HepG2 (cell line): ENCODE measurements around the gene CUL4A. TPM values are rescaled to one million over a fixed set of nuclear protein-coding genes. Genes with fewer than 3 reads are reported as not detected.

Experiments used
- CREBL2 ChIP-seq: sonication (generic); formaldehyde crosslinking; IDR thresholded peaks from 2 replicates; pipeline ENCODE4 v1.8.1; 2023; ENCODE audit warnings: missing genetic modification reagents, mild to moderate bottlenecking, borderline replicate concordance
- FOSL1 ChIP-seq: sonication (generic); formaldehyde crosslinking; IDR thresholded peaks from 2 replicates; pipeline ENCODE4 v1.9.0; 2021; ENCODE audit warnings: missing genetic modification reagents, borderline replicate concordance
- GABPA ChIP-seq, 2 experiments: IDR thresholded peaks; 2 replicates each; pipeline ENCODE4 v1.6.1; 2011 to 2016; ENCODE audit warnings: low read depth in 2 of 2, low read length in 1 of 2, missing biosample characterization in 1 of 2, missing genetic modification characterization in 1 of 2
- GATAD2A ChIP-seq: IDR thresholded peaks from 2 replicates; pipeline ENCODE4 v1.6.1; 2016
- IRF2 ChIP-seq: IDR thresholded peaks from 2 replicates; pipeline ENCODE4 v1.6.1; 2018; ENCODE audit warnings: missing genetic modification reagents, missing compliant biosample characterization
- KLF16 ChIP-seq, 2 experiments: sonication (generic) in 1 of 2; formaldehyde crosslinking in 1 of 2; IDR thresholded peaks; 2 replicates each; pipeline versions ENCODE4 v1.6.1 to v1.8.0; 2016 to 2023; ENCODE audit warnings: missing genetic modification reagents in 2 of 2, missing compliant biosample characterization in 1 of 2
- NR2F6 ChIP-seq, 2 experiments: IDR thresholded peaks; 2 replicates each; pipeline ENCODE4 v1.6.1; 2016; ENCODE audit warnings: antibody characterized with exemption in 1 of 2, mild to moderate bottlenecking in 1 of 2
- PHF5A ChIP-seq: IDR thresholded peaks from one replicate; pipeline ENCODE4 v1.6.1; 2018; ENCODE audit warnings: low read depth, missing genetic modification reagents; ENCODE audit not compliant: unreplicated experiment
- SAP130 ChIP-seq: IDR thresholded peaks from 2 replicates; pipeline ENCODE4 v1.6.1; 2016; ENCODE audit warnings: low read depth
- SOX5 ChIP-seq: IDR thresholded peaks from 2 replicates; pipeline ENCODE4 v1.6.1; 2016; ENCODE audit warnings: borderline replicate concordance
- STAG1 ChIP-seq: sonication (generic); formaldehyde crosslinking; IDR thresholded peaks from 2 replicates; pipeline ENCODE4 v1.4.0; 2020; ENCODE audit warnings: missing genetic modification reagents
- ZNF317 ChIP-seq: sonication (generic); formaldehyde crosslinking; IDR thresholded peaks from 2 replicates; pipeline ENCODE4 v1.5.0; 2020; ENCODE audit warnings: mild to moderate bottlenecking, missing genetic modification reagents
- ZNF367 ChIP-seq: sonication (generic); formaldehyde crosslinking; IDR thresholded peaks from 2 replicates; pipeline ENCODE4 v1.4.0; 2020; ENCODE audit warnings: missing genetic modification reagents, borderline replicate concordance
- ZNF878 ChIP-seq: sonication (generic); formaldehyde crosslinking; IDR thresholded peaks from 2 replicates; pipeline ENCODE4 v1.8.1; 2023; ENCODE audit warnings: mild to moderate bottlenecking, missing genetic modification reagents, moderate library complexity
- ZSCAN20 ChIP-seq: sonication (generic); formaldehyde crosslinking; IDR thresholded peaks from 2 replicates; pipeline ENCODE4 v1.4.0; 2020; ENCODE audit warnings: missing genetic modification reagents, mild to moderate bottlenecking, borderline replicate concordance
- polyA plus RNA-seq, 8 experiments: library from polyadenylated mRNA; depleted of rRNA in 3 of 8; stranded (reverse) in 7 of 8; unstranded in 1 of 8; fragments of >200 nt; fragmentation: Illumina TruSeq in 4 of 8; extraction: Trizol in 4 of 8; gene quantifications; 2 replicates each; pipeline versions ENCODE4 v1.2.1 to v1.2.3, GENCODE V29; 2011 to 2016; ENCODE audit warnings: low read depth in 4 of 8, missing spikeins in 1 of 8, mixed read lengths in 1 of 8; ENCODE audit not compliant: insufficient read depth in 1 of 8
- total RNA-seq, 5 experiments: library from RNA; depleted of rRNA; stranded (reverse); fragments of >200 nt; fragmentation: Illumina TruSeq; extraction: Trizol; gene quantifications; 2 replicates each; pipeline ENCODE4 v1.2.3, GENCODE V29; 2016; ENCODE audit warnings: low read depth in 1 of 5
- TF ChIP-seq, protein P1 (sequence below): sonication (generic); formaldehyde crosslinking; IDR thresholded peaks from 2 replicates; pipeline ENCODE4 v1.5.1; 2020; ENCODE audit warnings: mild to moderate bottlenecking, missing genetic modification reagents, borderline replicate concordance
- TF ChIP-seq, protein P2 (sequence below): sonication (generic); formaldehyde crosslinking; IDR thresholded peaks from 2 replicates; pipeline ENCODE4; 2020; ENCODE audit warnings: missing genetic modification reagents, mild to moderate bottlenecking, borderline replicate concordance
- TF ChIP-seq, protein P3 (sequence below): IDR thresholded peaks from 2 replicates; pipeline ENCODE4 v1.6.1; 2012; ENCODE audit warnings: low read depth, low read length, improper control_type of control experiment

The CUL4A gene
- total and polyA plus RNA-seq, 2 of the 13 experiments (the other 11 are each of a cell fraction or from before 2014, with no cell fraction given) = 51.2 to 75.3 TPM

- TF ChIP-seq, protein P1, sequence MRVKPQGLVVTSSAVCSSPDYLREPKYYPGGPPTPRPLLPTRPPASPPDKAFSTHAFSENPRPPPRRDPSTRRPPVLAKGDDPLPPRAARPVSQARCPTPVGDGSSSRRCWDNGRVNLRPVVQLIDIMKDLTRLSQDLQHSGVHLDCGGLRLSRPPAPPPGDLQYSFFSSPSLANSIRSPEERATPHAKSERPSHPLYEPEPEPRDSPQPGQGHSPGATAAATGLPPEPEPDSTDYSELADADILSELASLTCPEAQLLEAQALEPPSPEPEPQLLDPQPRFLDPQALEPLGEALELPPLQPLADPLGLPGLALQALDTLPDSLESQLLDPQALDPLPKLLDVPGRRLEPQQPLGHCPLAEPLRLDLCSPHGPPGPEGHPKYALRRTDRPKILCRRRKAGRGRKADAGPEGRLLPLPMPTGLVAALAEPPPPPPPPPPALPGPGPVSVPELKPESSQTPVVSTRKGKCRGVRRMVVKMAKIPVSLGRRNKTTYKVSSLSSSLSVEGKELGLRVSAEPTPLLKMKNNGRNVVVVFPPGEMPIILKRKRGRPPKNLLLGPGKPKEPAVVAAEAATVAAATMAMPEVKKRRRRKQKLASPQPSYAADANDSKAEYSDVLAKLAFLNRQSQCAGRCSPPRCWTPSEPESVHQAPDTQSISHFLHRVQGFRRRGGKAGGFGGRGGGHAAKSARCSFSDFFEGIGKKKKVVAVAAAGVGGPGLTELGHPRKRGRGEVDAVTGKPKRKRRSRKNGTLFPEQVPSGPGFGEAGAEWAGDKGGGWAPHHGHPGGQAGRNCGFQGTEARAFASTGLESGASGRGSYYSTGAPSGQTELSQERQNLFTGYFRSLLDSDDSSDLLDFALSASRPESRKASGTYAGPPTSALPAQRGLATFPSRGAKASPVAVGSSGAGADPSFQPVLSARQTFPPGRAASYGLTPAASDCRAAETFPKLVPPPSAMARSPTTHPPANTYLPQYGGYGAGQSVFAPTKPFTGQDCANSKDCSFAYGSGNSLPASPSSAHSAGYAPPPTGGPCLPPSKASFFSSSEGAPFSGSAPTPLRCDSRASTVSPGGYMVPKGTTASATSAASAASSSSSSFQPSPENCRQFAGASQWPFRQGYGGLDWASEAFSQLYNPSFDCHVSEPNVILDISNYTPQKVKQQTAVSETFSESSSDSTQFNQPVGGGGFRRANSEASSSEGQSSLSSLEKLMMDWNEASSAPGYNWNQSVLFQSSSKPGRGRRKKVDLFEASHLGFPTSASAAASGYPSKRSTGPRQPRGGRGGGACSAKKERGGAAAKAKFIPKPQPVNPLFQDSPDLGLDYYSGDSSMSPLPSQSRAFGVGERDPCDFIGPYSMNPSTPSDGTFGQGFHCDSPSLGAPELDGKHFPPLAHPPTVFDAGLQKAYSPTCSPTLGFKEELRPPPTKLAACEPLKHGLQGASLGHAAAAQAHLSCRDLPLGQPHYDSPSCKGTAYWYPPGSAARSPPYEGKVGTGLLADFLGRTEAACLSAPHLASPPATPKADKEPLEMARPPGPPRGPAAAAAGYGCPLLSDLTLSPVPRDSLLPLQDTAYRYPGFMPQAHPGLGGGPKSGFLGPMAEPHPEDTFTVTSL (CRISPR knock-in tag) = no peak
- no peak for TF ChIP-seq SOX5 (CRISPR knock-in tag)
- TF ChIP-seq STAG1 = peak; percentile 69
- no peak for TF ChIP-seq ZSCAN20 (CRISPR knock-in tag)
- TF ChIP-seq ZNF367 (CRISPR knock-in tag) = no peak
- TF ChIP-seq, protein P2, sequence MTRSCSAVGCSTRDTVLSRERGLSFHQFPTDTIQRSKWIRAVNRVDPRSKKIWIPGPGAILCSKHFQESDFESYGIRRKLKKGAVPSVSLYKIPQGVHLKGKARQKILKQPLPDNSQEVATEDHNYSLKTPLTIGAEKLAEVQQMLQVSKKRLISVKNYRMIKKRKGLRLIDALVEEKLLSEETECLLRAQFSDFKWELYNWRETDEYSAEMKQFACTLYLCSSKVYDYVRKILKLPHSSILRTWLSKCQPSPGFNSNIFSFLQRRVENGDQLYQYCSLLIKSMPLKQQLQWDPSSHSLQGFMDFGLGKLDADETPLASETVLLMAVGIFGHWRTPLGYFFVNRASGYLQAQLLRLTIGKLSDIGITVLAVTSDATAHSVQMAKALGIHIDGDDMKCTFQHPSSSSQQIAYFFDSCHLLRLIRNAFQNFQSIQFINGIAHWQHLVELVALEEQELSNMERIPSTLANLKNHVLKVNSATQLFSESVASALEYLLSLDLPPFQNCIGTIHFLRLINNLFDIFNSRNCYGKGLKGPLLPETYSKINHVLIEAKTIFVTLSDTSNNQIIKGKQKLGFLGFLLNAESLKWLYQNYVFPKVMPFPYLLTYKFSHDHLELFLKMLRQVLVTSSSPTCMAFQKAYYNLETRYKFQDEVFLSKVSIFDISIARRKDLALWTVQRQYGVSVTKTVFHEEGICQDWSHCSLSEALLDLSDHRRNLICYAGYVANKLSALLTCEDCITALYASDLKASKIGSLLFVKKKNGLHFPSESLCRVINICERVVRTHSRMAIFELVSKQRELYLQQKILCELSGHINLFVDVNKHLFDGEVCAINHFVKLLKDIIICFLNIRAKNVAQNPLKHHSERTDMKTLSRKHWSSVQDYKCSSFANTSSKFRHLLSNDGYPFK = 0 out of 2 replicates have a peak, but pooled peaks have one; percentile 20
- 0 out of 4 replicates have a peak, but pooled peaks of 1 of the 2 experiments have one; percentile 43 for TF ChIP-seq KLF16 (CRISPR knock-in tag; IDR thresholded peaks at IDR 0.05)
- TF ChIP-seq PHF5A (CRISPR knock-in tag) = peak; percentile 30
- TF ChIP-seq, protein P3, sequence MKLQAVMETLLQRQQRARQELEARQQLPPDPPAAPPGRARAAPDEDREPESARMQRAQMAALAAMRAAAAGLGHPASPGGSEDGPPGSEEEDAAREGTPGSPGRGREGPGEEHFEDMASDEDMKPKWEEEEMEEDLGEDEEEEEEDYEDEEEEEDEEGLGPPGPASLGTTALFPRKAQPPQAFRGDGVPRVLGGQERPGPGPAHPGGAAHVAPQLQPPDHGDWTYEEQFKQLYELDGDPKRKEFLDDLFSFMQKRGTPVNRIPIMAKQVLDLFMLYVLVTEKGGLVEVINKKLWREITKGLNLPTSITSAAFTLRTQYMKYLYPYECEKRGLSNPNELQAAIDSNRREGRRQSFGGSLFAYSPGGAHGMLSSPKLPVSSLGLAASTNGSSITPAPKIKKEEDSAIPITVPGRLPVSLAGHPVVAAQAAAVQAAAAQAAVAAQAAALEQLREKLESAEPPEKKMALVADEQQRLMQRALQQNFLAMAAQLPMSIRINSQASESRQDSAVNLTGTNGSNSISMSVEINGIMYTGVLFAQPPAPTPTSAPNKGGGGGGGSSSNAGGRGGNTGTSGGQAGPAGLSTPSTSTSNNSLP = peak; percentile 76
- peak; percentile 22; the same call in 1 of the 2 replicates for TF ChIP-seq IRF2
- peak; percentile 24; the same call in 1 of the 2 replicates for TF ChIP-seq FOSL1 (CRISPR knock-in tag)
- peak; percentile 38; the same call in 1 of the 2 replicates for TF ChIP-seq GATAD2A
- TF ChIP-seq ZNF878 (CRISPR knock-in tag) = no peak
- peak; percentile 56 for TF ChIP-seq SAP130 (CRISPR knock-in tag)
- TF ChIP-seq CREBL2 = no peak
- no peak for TF ChIP-seq GABPA (IDR thresholded peaks at IDR 0.05; ENCODE audit: low read depth, low read length)
- TF ChIP-seq GABPA (CRISPR knock-in tag; IDR thresholded peaks at IDR 0.05; ENCODE audit: low read depth) = peak; percentile 48; the same call in 1 of the 2 replicates
- peak; percentile 84 for TF ChIP-seq NR2F6 (IDR thresholded peaks at IDR 0.05)
- peak; percentile 80 for TF ChIP-seq NR2F6 (CRISPR knock-in tag; IDR thresholded peaks at IDR 0.05)
- TF ChIP-seq ZNF317 = no peak
Observed at GRCh38 chr13:113275387-113275786, 66.0 kb downstream of the CUL4A start (continued).
